SK-N-SH (cell line): Measurements from ENCODE around the gene SPIRE1. TPM values are rescaled to one million over a fixed set of nuclear protein-coding genes. Genes with fewer than 3 reads are reported as not detected.
A peak's percentile ranks its signal among the peaks of the same experiment; 100 is the strongest.

Experiments used
- CTCF ChIA-PET: fragments of 300-600, 350-600 bp; formaldehyde crosslinking; extraction: SDS; loops from one replicate; lab custom pipeline; 2021; lab: Yijun Ruan, JAX
- POLR2A ChIA-PET: fragments of 350-600 bp; sonication (Branson Sonifier 250); formaldehyde crosslinking; extraction: SDS; loops from one replicate; lab custom pipeline; 2020; ENCODE audit warnings: antibody characterized with exemption, inconsistent platforms; lab: Yijun Ruan, JAX
- DNase-seq: peaks from one replicate; pipeline ENCODE4 v3.0.0; 2012
- H2AFZ ChIP-seq: fragments of 200-600 bp; sonication (generic); 2 replicates; pipeline ENCODE4 v1.8.1; 2016; ENCODE audit warnings: antibody characterized with exemption, mild to moderate bottlenecking, low read depth
- H3F3A ChIP-seq: fragments of 200-600 bp; sonication (generic); replicated peaks from 2 replicates; pipeline ENCODE3; 2016; ENCODE audit warnings: antibody characterized with exemption, mild to moderate bottlenecking; ENCODE audit not compliant: insufficient read depth
- H3K27ac ChIP-seq, 2 experiments: fragments of 200-500 bp in 1 of 2; fragments of 200-600 bp in 1 of 2; sonication (Bioruptor generic) in 1 of 2; sonication (generic), shearing (Covaris generic) in 1 of 2; 2 replicates each; pipeline versions ENCODE4 v1.5.1 to v1.6.1; 2014 to 2016; ENCODE audit warnings: low read depth in 2 of 2, inconsistent platforms in 1 of 2, low read length in 1 of 2, mild to moderate bottlenecking in 1 of 2, mixed read lengths in 1 of 2
- H3K27me3 ChIP-seq: fragments of 200-600 bp; sonication (generic), shearing (Covaris generic); 2 replicates; pipeline ENCODE4 v1.6.1; 2016; ENCODE audit warnings: mixed run types; ENCODE audit not compliant: insufficient read depth
- H3K36me3 ChIP-seq, 2 experiments: fragments of 200-500 bp in 1 of 2; fragments of 200-600 bp in 1 of 2; sonication (Bioruptor generic) in 1 of 2; sonication (generic) in 1 of 2; replicated peaks in 1 of 2; 2 replicates each; pipeline versions ENCODE3 to v1.5.1; 2014 to 2016; ENCODE audit warnings: low read length in 1 of 2, mild to moderate bottlenecking in 1 of 2; ENCODE audit not compliant: insufficient read depth in 2 of 2, control insufficient read depth in 1 of 2
- H3K4me1 ChIP-seq, 2 experiments: fragments of 200-500 bp in 1 of 2; fragments of 200-600 bp in 1 of 2; sonication (Bioruptor generic) in 1 of 2; sonication (generic), shearing (Covaris generic) in 1 of 2; 2 replicates each; pipeline versions ENCODE4 v1.5.1 to v1.6.1; 2014 to 2016; ENCODE audit warnings: low read depth in 1 of 2, low read length in 1 of 2, mixed run types in 1 of 2; ENCODE audit not compliant: insufficient read depth in 2 of 2, control insufficient read depth in 1 of 2
- H3K4me2 ChIP-seq: fragments of 200-600 bp; sonication (generic), shearing (Covaris generic); 2 replicates; pipeline ENCODE4 v1.6.1; 2017; ENCODE audit warnings: mixed run types
- H3K4me3 ChIP-seq, 2 experiments: fragments of 200-500 bp in 1 of 2; fragments of 200-600 bp in 1 of 2; sonication (Bioruptor generic) in 1 of 2; sonication (generic), shearing (Covaris generic) in 1 of 2; 2 replicates each; pipeline versions ENCODE4 v1.5.1 to v1.8.1; 2014 to 2016; ENCODE audit warnings: low read depth in 2 of 2, inconsistent platforms in 1 of 2, low read length in 1 of 2, mild to moderate bottlenecking in 1 of 2, mixed read lengths in 1 of 2, moderate library complexity in 1 of 2
- H3K79me2 ChIP-seq: fragments of 200-600 bp; sonication (generic); 2 replicates; pipeline ENCODE4 v1.8.1; 2017; ENCODE audit warnings: mild to moderate bottlenecking; ENCODE audit not compliant: insufficient read depth
- H3K9ac ChIP-seq: fragments of 200-600 bp; sonication (generic); 2 replicates; pipeline ENCODE4 v1.6.1; 2017; ENCODE audit warnings: mixed run types
- H3K9me2 ChIP-seq: fragments of 200-600 bp; sonication (generic); 2 replicates; pipeline ENCODE4 v1.6.1; 2017; ENCODE audit warnings: mixed run types
- H3K9me3 ChIP-seq: fragments of 200-600 bp; sonication (generic); 2 replicates; pipeline ENCODE4 v1.6.1; 2017; ENCODE audit warnings: mixed run types, mild to moderate bottlenecking, moderate library complexity
- H4K20me1 ChIP-seq: fragments of 200-600 bp; sonication (generic); 2 replicates; pipeline ENCODE4 v1.6.1; 2017; ENCODE audit warnings: mild to moderate bottlenecking, mixed run types; ENCODE audit not compliant: insufficient read depth
- ELF1 ChIP-seq: IDR thresholded peaks from 2 replicates; pipeline ENCODE4 v1.4.0; 2012
- FOSL2 ChIP-seq: IDR thresholded peaks from 2 replicates; pipeline ENCODE4 v1.4.0; 2012; ENCODE audit warnings: low read depth, mild to moderate bottlenecking, moderate library complexity, borderline replicate concordance
- MEF2A ChIP-seq: IDR thresholded peaks from 2 replicates; pipeline ENCODE4 v1.4.0; 2012; ENCODE audit warnings: low read depth, borderline replicate concordance
- MXI1 ChIP-seq: IDR thresholded peaks from 2 replicates; pipeline ENCODE4 v1.6.1; 2012; ENCODE audit warnings: mild to moderate bottlenecking, low read depth, low read length, improper control_type of control experiment
- NRF1 ChIP-seq: IDR thresholded peaks from 2 replicates; pipeline ENCODE4 v1.6.1; 2012; ENCODE audit warnings: low read depth, mild to moderate bottlenecking, low read length
- POLR2AphosphoS5 ChIP-seq: IDR thresholded peaks from 2 replicates; pipeline ENCODE4 v1.6.1; 2012; ENCODE audit warnings: low read depth, low read length
- RAD21 ChIP-seq: IDR thresholded peaks from 2 replicates; pipeline ENCODE4 v1.6.1; 2012; ENCODE audit warnings: mild to moderate bottlenecking, low read length
- RCOR1 ChIP-seq: fragments of 150-350 bp; IDR thresholded peaks from 2 replicates; pipeline ENCODE4 v1.6.1; 2017; ENCODE audit warnings: antibody characterized with exemption, low read length
- RFX5 ChIP-seq: IDR thresholded peaks from 2 replicates; pipeline ENCODE4 v1.6.1; 2012; ENCODE audit warnings: mild to moderate bottlenecking, improper control_type of control experiment, low read length
- SIN3A ChIP-seq: IDR thresholded peaks from 2 replicates; pipeline ENCODE4 v1.6.1; 2012; ENCODE audit warnings: low read depth, mild to moderate bottlenecking, low read length, moderate library complexity, borderline replicate concordance
- SMC3 ChIP-seq: IDR thresholded peaks from 2 replicates; pipeline ENCODE4 v1.6.1; 2012; ENCODE audit warnings: low read depth, low read length, improper control_type of control experiment
- TAF1 ChIP-seq: IDR thresholded peaks from 2 replicates; pipeline ENCODE4 v1.6.1; 2012; ENCODE audit warnings: low read depth, mild to moderate bottlenecking, low read length, moderate library complexity, borderline replicate concordance
- YY1 ChIP-seq: IDR thresholded peaks from 2 replicates; pipeline ENCODE4 v1.4.0; 2012; ENCODE audit warnings: low read depth, mild to moderate bottlenecking
- WGBS: methylation state at CpG from one replicate; pipeline ENCODE4 v1.1.6; 2017; ENCODE audit warnings: low lambda C conversion rate; 5-methylcytosine and 5-hydroxymethylcytosine counted together
- polyA plus RNA-seq, 3 experiments: library from polyadenylated mRNA; depleted of rRNA; stranded (reverse); fragments of >200 nt; gene quantifications; 2 replicates each; pipeline ENCODE4 v1.2.3, GENCODE V29; 2012
- TF ChIP-seq, protein P1 (sequence below): IDR thresholded peaks from 2 replicates; pipeline ENCODE4 v1.4.0; 2012; ENCODE audit warnings: low read depth
- TF ChIP-seq, protein P2 (sequence below): IDR thresholded peaks from 2 replicates; pipeline ENCODE4 v1.4.0; 2012; ENCODE audit warnings: low read depth, borderline replicate concordance
- TF ChIP-seq, protein P3 (sequence below): fragments of 150-350 bp; IDR thresholded peaks from 2 replicates; pipeline ENCODE4 v1.6.1; 2016; ENCODE audit warnings: mild to moderate bottlenecking, low read depth, low read length

SPIRE1 gene
- polyA plus RNA-seq (2012; rRNA removed) = 6.7 and 8.4 TPM in 2 replicates
- 7.2 and 7.9 TPM in 2 replicates for polyA plus RNA-seq (2012; cell fraction: cytosol; rRNA removed)
- 10.2 and 17.8 TPM in 2 replicates for polyA plus RNA-seq (2012; cell fraction: nucleus; rRNA removed)

DNA sequence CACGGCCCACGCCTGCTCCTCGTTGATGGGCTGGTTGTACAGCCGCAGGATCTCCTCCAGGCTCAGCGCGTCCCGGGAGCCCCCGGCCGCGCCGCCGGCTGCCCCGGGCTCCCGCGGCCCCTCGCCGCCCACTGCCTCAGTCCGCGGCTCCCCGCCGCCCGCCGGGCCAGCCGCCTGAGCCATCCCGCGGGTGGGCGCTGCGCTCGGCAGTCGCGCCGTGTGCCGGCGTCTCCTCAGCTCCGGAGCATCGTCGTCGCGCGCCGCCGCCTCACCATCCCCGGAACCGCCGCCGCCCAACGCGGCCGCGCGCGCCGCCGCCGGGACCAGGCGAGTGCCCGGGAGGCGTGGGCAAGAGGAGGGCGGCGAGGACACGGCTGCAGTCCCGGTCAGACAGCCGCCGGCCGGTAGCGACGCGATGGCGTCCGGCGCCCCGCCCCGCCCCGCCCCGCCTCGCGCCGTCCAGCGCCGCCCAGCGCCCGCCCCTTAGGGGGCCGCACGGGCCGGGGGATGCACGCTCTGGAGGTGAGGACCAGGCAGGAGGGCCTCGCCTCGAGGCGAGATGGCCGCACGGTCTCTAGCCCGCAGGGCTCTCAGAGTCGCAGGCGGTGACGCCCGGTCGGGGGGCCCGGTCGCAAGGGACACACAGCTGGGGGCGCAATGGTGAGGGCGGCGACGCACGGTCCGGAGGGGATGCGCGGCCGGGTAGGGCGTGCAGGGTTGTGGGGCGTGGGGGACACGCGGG lies at the start of gene SPIRE1:
TSS of gene SPIRE1 (minus strand) at position 424 of the 742 bp plus-strand sequence. CDS start at position 183, 241 bp downstream.
- Histone ChIP-seq H3K36me3 (peaks cover 0 to 3% of the 10 kb centered on the region in 2 experiments), H4K20me1 (peaks cover 30% of the 10 kb centered on the region), H3K9me3 (no peaks in the 10 kb centered on the region), H3K4me2 (peak within 1 kb of the TSS; percentile 88), H3K27ac (peak within 1 kb of the TSS; percentile 77 to 82), H3K79me2 (peaks cover 41% of the 10 kb centered on the region), H3K9ac (peak within 1 kb of the TSS; percentile 83), H3K9me2 (no peaks in the 10 kb centered on the region), H2AFZ (peak within 1 kb of the TSS; percentile 90; the same call in 1 of the 2 replicates), H3F3A (peaks cover 28% of the 10 kb centered on the region), H3K4me3 (peak within 1 kb of the TSS; percentile 76 to 83), H3K4me1 (peaks cover 12 to 21% of the 10 kb centered on the region in 2 experiments), H3K27me3 (no peaks in the 10 kb centered on the region)
- TF ChIP-seq YY1 = peak; percentile 23; the same call in 1 of the 2 replicates
- no peak for TF ChIP-seq MEF2A
- TF ChIP-seq NRF1 = 0 out of 2 replicates have a peak, but pooled peaks have one; percentile 3
- TF ChIP-seq RFX5 = no peak
- TF ChIP-seq SMC3 = 0 out of 2 replicates have a peak, but pooled peaks have one; percentile 1
- no peak for TF ChIP-seq RCOR1
- TF ChIP-seq RAD21 = no peak
- peak; percentile 13; the same call in 1 of the 2 replicates for TF ChIP-seq SIN3A
- TF ChIP-seq, protein P1, sequence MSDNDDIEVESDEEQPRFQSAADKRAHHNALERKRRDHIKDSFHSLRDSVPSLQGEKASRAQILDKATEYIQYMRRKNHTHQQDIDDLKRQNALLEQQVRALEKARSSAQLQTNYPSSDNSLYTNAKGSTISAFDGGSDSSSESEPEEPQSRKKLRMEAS = peak; percentile 84; the same call in 1 of the 2 replicates
- TF ChIP-seq MXI1 = peak; percentile 33; the same call in 1 of the 2 replicates
- TF ChIP-seq, protein P2, sequence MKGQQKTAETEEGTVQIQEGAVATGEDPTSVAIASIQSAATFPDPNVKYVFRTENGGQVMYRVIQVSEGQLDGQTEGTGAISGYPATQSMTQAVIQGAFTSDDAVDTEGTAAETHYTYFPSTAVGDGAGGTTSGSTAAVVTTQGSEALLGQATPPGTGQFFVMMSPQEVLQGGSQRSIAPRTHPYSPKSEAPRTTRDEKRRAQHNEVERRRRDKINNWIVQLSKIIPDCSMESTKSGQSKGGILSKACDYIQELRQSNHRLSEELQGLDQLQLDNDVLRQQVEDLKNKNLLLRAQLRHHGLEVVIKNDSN = no peak
- no peak for TF ChIP-seq ELF1
- 0 out of 2 replicates have a peak, but pooled peaks have one; percentile 9 for TF ChIP-seq TAF1
- no peak for TF ChIP-seq FOSL2
- 0 out of 2 replicates have a peak, but pooled peaks have one; percentile 36 for TF ChIP-seq POLR2AphosphoS5
- TF ChIP-seq, protein P3, sequence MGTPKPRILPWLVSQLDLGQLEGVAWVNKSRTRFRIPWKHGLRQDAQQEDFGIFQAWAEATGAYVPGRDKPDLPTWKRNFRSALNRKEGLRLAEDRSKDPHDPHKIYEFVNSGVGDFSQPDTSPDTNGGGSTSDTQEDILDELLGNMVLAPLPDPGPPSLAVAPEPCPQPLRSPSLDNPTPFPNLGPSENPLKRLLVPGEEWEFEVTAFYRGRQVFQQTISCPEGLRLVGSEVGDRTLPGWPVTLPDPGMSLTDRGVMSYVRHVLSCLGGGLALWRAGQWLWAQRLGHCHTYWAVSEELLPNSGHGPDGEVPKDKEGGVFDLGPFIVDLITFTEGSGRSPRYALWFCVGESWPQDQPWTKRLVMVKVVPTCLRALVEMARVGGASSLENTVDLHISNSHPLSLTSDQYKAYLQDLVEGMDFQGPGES = no peak
- peak; percentile 93 for DNase-seq
- WGBS = no CpG with 5 or more reads among the region's 112 CpGs
- POLR2A ChIA-PET = interaction anchor here (1.3 kb wide), 1 partner anchor 265 kb away, joined by 3 read pairs; no protein-coding TSS in a partner anchor
- CTCF ChIA-PET = interaction anchor here (1.0 to 5.0 kb wide), 6 partner anchors 19 to 329 kb away, joined by 3 to 83 read pairs (median 4); no protein-coding TSS in a partner anchor
